Heart left ventricle (tissue), 16 donors: ENCODE results near the gene PCDHGC4. TPM values are rescaled to one million over a fixed set of nuclear protein-coding genes. Genes with fewer than 3 reads are reported as not detected.

Experiments used
- ATAC-seq, 4 donors: fragments of 200-7000 bp; cut with Tn5 transposase; one replicate each; pipeline ENCODE4 v1.9.1; 2020 to 2022; ENCODE audit warnings: moderate library complexity in 4 of 4, mild to moderate bottlenecking in 3 of 4, moderate number of reproducible peaks in 1 of 4
- DNase-seq, 5 donors: peaks; one replicate each; pipeline ENCODE4 v3.0.0-alpha.2; 2020
- H3K27ac ChIP-seq, 12 donors: fragments of 200-600 bp; sonication (generic) in 4 of 12; one replicate each; pipeline versions ENCODE4 v1.5.0 to v1.8.0; 2016 to 2022; ENCODE audit warnings: mild to moderate bottlenecking in 2 of 12
- H3K27me3 ChIP-seq, 9 donors: fragments of 200-600 bp; sonication (generic) in 2 of 9; one replicate each; pipeline versions ENCODE4 v1.5.1 to v1.8.0; 2016 to 2022; ENCODE audit warnings: mild to moderate bottlenecking in 3 of 9
- H3K36me3 ChIP-seq, 9 donors: fragments of 200-600 bp; sonication (generic) in 2 of 9; one replicate each; pipeline versions ENCODE4 v1.5.0 to v1.8.0; 2018 to 2022; ENCODE audit warnings: mild to moderate bottlenecking in 2 of 9
- H3K4me1 ChIP-seq, 12 donors: fragments of 200-600 bp; sonication (generic) in 4 of 12; one replicate each; pipeline versions ENCODE4 v1.5.0 to v1.8.0; 2016 to 2022; ENCODE audit warnings: mild to moderate bottlenecking in 3 of 12
- H3K4me3 ChIP-seq, 12 donors: fragments of 200-600 bp; sonication (generic) in 4 of 12; one replicate each; pipeline versions ENCODE4 v1.5.0 to v1.8.0; 2017 to 2022; ENCODE audit warnings: mild to moderate bottlenecking in 9 of 12, moderate library complexity in 4 of 12
- H3K9me3 ChIP-seq, 12 donors: fragments of 200-600 bp; sonication (generic) in 4 of 12; one replicate each; pipeline versions ENCODE4 v1.5.0 to v1.8.0; 2016 to 2022; ENCODE audit warnings: mild to moderate bottlenecking in 1 of 12
- POLR2A ChIP-seq, 2 donors: fragments of 450-650 bp; IDR thresholded peaks; one replicate each; pipeline ENCODE4 v1.6.1; 2017; ENCODE audit warnings: antibody characterized with exemption in 2 of 2, mild to moderate bottlenecking in 2 of 2, moderate library complexity in 2 of 2
- WGBS, 4 donors: extraction: QIAGEN DNeasy Blood & Tissue Kit in 2 of 4; methylation state at CpG; one replicate each; pipeline versions ENCODE4 v1.1.5 to v1.1.7; 2013 to 2018; 5-methylcytosine and 5-hydroxymethylcytosine counted together
- intact Hi-C, 10 donors: fragments of 100-400 bp; cut with DNase I; formaldehyde crosslinking; loops; one replicate each; pipeline versions ENCODE4 v1.11.1 to v1.14.2; 2022
- polyA plus RNA-seq, 2 donors: library from polyadenylated mRNA; stranded (reverse); fragments of 200-250 nt; gene quantifications; one replicate each; pipeline ENCODE4 v1.2.3, GENCODE V29; 2013
- total RNA-seq, 9 donors: library from RNA; depleted of rRNA in 2 of 9; stranded (reverse); fragments of >200 nt in 2 of 9; fragmentation: NEBNext Ultra II Directional in 3 of 9; extraction: Animal tissue kit (Norgen Biotek cat#: 25700) in 3 of 9; gene quantifications; one replicate each; pipeline versions ENCODE4 v1.1.0 to v1.2.4, GENCODE V29; 2016 to 2023
- TF ChIP-seq, protein P1 (sequence below), 12 donors: fragments of 200-600 bp; sonication (generic) in 4 of 12; IDR thresholded peaks; one replicate each; pipeline versions ENCODE4 v1.5.0 to v1.8.0; 2018 to 2022; ENCODE audit warnings: antibody characterized with exemption in 12 of 12, mild to moderate bottlenecking in 5 of 12
- donor health status: ischemic (EF 13 %, LVEDD 7.1; RV severe dilation, severe dysfunction).
- donor health status: healthy with polysubstance abuse.
- donor health status: DM: no; HTN: yes; CAD: no.
- donor health status: DM: no; HTN: no; CAD: no.
- donor health status: ischemic (EF 25% LVEDD 6.9; RV normal size, moderate dysfunction).
- donor health status: ischemic (EF 25% LVEDD 5.7; RV mildly dilated, moderate dysfunction).
- donor health status: healthy.
- donor health status: DM: yes; HTN: yes; CAD: no.
- donor health status: ischemic (EF 35%, LVEDD 5.7; RV mildly dilated, moderate dysfunction).
- donor health status: nonischemic (EF 11% LVEDD 7.7; RV severe dilation, severe dysfunction).
- donor health status: DM: yes; HTN: yes; CAD: no.
- donor health status: PGD.
- donor health status: ischemic (EF 29% LVEDD 5.4; RV normal size, mild dysfunction).
- donor health status: nonischemic (EF 23%, LVEDD 6.1; RV moderate dilation, normal function).

Gene PCDHGC4
- total and polyA plus RNA-seq, 11 donors, result 0.39 to 10.4 (median 2.9) TPM

DNA sequence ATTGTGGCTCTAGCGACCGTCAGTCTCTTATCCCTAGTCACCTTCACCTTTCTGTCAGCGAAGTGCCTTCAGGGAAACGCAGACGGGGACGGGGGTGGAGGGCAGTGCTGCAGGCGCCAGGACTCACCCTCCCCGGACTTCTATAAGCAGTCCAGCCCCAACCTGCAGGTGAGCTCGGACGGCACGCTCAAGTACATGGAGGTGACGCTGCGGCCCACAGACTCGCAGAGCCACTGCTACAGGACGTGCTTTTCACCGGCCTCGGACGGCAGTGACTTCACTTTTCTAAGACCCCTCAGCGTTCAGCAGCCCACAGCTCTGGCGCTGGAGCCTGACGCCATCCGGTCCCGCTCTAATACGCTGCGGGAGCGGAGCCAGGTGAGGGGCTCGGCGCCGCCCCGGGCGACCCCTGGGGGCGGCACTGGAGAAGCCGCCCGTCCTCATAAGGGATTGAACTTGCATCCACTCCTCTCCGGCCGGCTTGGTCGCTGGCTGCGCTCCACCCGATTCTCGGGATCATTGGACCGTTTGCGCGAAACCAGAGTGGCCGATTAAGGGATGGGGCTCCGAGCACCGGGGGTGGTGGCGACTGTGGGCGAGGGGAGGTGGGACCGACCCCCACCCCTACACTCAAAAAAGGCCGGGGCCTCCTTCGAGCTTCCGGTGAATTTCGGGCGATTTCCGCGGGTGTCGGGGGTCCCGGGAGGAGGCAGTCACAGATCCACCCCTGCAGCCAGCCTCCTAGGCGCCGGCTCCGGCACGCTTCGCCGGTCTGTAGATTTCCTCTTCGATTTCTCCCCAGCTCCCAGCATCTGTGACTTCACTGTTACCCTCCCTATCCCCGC, 6.7 kb downstream of the PCDHGC4 start:
- 65 to 77% (median 75%) methylated on average over 29 to 66 of the region's 66 CpGs for WGBS, 4 donors
- TF ChIP-seq POLR2A (IDR thresholded peaks at IDR 0.05), result no peak
- TF ChIP-seq, protein P1, sequence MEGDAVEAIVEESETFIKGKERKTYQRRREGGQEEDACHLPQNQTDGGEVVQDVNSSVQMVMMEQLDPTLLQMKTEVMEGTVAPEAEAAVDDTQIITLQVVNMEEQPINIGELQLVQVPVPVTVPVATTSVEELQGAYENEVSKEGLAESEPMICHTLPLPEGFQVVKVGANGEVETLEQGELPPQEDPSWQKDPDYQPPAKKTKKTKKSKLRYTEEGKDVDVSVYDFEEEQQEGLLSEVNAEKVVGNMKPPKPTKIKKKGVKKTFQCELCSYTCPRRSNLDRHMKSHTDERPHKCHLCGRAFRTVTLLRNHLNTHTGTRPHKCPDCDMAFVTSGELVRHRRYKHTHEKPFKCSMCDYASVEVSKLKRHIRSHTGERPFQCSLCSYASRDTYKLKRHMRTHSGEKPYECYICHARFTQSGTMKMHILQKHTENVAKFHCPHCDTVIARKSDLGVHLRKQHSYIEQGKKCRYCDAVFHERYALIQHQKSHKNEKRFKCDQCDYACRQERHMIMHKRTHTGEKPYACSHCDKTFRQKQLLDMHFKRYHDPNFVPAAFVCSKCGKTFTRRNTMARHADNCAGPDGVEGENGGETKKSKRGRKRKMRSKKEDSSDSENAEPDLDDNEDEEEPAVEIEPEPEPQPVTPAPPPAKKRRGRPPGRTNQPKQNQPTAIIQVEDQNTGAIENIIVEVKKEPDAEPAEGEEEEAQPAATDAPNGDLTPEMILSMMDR (IDR thresholded peaks at IDR 0.05), result no peak
- intact Hi-C loops, result no loop called here
- Histone ChIP-seq H3K9me3 (no peaks in the 10 kb centered on the region), H3K27me3 (peaks cover 0 to 35% (median 0%) of the 10 kb centered on the region in 9 donors), H3K4me3 (peak overlapping the region in 2 of 12 donors; percentile 6 to 31), H3K4me1 (peaks cover 0 to 55% (median 19%) of the 10 kb centered on the region in 12 donors), H3K27ac (no peak overlapping the region), H3K36me3 (peaks cover 0 to 53% (median 22%) of the 10 kb centered on the region in 9 donors)
- DNase-seq (no peak), ATAC-seq (no peak)

DNA sequence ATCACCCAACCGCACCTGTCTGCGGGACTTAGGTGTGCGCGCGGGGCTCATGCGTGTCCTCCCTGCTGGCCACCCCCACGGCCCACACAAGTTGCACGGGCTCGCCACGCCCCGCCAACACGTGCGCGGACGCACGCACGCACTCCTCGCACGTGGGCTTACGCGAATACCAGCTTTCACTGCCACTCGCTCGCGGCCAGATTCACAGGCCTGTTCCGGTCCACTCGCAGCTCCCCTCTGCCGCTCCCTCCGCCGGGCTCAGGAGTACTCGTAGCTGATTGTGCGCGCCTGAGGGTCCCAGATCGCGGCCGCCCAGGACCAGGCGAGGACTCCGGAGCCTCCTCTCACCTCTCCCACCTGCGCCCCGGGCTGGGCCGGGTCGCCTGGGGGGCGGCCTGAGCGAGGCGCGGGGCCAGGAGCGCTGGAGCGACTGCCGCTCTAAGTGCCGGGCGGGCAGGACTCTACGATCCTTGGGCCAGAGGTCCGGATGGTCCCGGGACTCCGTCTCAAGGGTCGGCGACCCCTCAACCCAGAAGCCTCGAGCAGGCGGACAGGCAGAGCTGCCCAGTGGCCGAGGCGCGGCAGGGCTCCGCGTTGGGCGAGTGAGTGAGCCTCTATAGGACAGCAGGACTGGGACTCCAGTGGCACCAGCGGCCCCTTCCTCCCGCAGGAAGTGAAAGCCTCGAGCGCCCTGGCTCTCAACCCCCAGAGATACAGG, 7.5 kb downstream of the PCDHGC4 start:
- TF ChIP-seq, protein P1 (IDR thresholded peaks at IDR 0.05), result no peak
- TF ChIP-seq POLR2A (IDR thresholded peaks at IDR 0.05), result no peak
- 63 to 74% (median 72%) methylated on average over 39 to 68 of the region's 68 CpGs for WGBS, 4 donors
- peak overlapping the region in 4 of 12 donors; percentile 2 to 31 (median 14) for H3K4me3 ChIP-seq
- DNase-seq (no peak), ATAC-seq (peak in 1 of 4 donors; percentile 7)
- no peaks in the 10 kb centered on the region for H3K9me3 ChIP-seq
- intact Hi-C loops, result no loop called here
- H3K36me3 ChIP-seq, result peaks cover 0 to 53% (median 21%) of the 10 kb centered on the region in 9 donors
- H3K27ac ChIP-seq, result no peak overlapping the region
- H3K4me1 ChIP-seq, result peaks cover 0 to 51% (median 19%) of the 10 kb centered on the region in 12 donors
- peaks cover 0 to 35% (median 0%) of the 10 kb centered on the region in 9 donors for H3K27me3 ChIP-seq

DNA sequence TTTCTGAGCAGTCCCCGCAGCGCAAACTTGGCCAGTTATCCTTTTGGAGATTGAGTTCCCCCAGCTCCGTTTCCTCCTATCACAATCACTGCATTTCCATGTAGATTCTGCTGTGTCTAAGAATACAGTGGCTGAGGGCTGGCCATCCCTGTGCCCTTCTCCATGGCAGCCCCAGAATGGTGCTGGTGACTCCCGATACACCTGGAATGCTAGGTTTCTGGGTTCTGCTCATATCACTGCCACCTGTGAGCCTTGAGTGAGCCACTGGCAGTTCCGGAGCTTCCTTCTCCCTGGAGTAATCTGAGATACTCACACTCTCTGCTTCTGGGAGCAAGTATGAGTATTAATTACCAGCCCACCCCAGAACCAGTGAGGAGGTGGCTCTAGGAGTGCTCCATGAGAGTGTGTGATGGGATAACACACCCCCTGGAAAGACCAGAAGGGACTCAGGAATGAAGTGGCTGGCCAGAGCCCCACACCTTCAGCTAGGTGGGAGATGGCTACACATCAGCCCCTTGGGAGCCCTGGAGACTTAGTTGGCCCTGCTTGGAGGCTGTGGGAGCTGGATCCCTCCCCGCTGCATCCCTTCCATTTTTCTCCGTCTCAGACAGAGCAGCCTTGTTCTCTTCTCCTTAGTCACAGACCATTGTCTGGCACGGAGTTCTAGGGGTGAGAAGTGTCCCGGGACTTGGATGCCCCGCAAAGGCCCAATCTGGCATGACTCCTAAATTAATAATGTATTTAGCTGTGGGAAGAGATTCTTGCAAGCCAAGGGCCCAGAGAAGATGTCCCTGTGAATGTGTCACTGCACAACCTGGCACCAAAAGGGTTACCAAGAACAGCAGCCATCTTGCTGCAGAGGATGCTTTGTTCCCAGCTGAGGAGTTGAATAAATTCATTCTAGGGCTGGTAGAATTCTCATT, 8.9 kb downstream of the PCDHGC4 start:
- TF ChIP-seq POLR2A (IDR thresholded peaks at IDR 0.05), result no peak
- TF ChIP-seq, protein P1 (IDR thresholded peaks at IDR 0.05), result no peak
- peaks cover 0 to 35% (median 0%) of the 10 kb centered on the region in 9 donors for H3K27me3 ChIP-seq
- WGBS, 4 donors, result 78 to 82% (median 80%) methylated on average over 10 of the region's 10 CpGs
- ATAC-seq (peak in 3 of 4 donors; percentile 29 to 70 (median 35)), DNase-seq (no peak)
- no peaks in the 10 kb centered on the region for H3K9me3 ChIP-seq
- peaks cover 0 to 61% (median 25%) of the 10 kb centered on the region in 9 donors for H3K36me3 ChIP-seq
- peak overlapping the region in 6 of 12 donors; percentile 0 to 38 (median 25) for H3K27ac ChIP-seq
- H3K4me1 ChIP-seq, result peaks cover 0 to 42% (median 15%) of the 10 kb centered on the region in 12 donors
- no peak overlapping the region for H3K4me3 ChIP-seq
- intact Hi-C loops, result no loop called here
